Measurements from ENCODE around the gene CBX6.
"Not testable (repeated sequence)": the region's sequence is repeated elsewhere in the genome, so short reads cannot be mapped to it uniquely, and the experiment has no call there.

The CBX6 gene

GRCh38 chr22:38872172-38872830, at the start of gene CBX6:
CBX6 (minus strand) TSS chr22:38872216; CDS start chr22:38872190, 26 bp downstream.
- peaks cover 32% of the 10 kb centered on the region for H3K4me1 ChIP-seq (ENCODE audit: control insufficient read depth, insufficient read depth, low read length)
- no peaks in the 10 kb centered on the region for H3K9me3 ChIP-seq (ENCODE audit: control insufficient read depth, low read length)
- peaks cover 28% of the 10 kb centered on the region for H3K27me3 ChIP-seq (ENCODE audit: control insufficient read depth, insufficient read depth, low read length)
- no peaks in the 10 kb centered on the region for H3K36me3 ChIP-seq (ENCODE audit: control insufficient read depth, insufficient read depth, low read length)
- H3K9ac ChIP-seq (ENCODE audit: low read length) = peak within 1 kb of the TSS; percentile 86
- H3K4me3 ChIP-seq (ENCODE audit: low read length) = peak within 1 kb of the TSS; percentile 67

DNA sequence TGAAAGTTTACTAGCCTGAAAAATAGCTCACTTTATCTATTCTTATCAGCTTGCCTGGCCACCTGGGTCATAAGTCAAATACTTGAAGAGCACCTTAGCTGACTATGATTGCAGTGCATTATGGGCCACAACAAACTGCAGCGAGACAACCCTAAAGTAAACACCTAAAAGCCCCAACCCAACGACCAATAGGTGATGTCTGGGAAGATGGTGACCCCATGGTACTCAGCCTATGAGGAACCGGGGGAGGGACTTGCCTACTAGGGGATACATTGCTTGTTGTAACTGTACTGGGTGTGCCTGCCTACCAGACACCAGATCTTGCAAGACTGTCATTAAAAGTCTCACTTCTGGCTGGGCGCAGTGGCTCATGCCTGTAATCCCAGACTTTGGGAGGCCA, 49.8 kb upstream of the CBX6 start:
- H3K36me3 ChIP-seq (ENCODE audit: control insufficient read depth, insufficient read depth, low read length) = no peaks in the 10 kb centered on the region
- H3K4me1 ChIP-seq (ENCODE audit: control insufficient read depth, insufficient read depth, low read length) = peaks cover 64% of the 10 kb centered on the region
- H3K9ac ChIP-seq (ENCODE audit: low read length) = no peak overlapping the region
- H3K27me3 ChIP-seq (ENCODE audit: control insufficient read depth, insufficient read depth, low read length) = no peaks in the 10 kb centered on the region
- H3K4me3 ChIP-seq (ENCODE audit: low read length) = peak overlapping the region; percentile 6
- no peaks in the 10 kb centered on the region for H3K9me3 ChIP-seq (ENCODE audit: control insufficient read depth, low read length)

GRCh38 chr22:38921120-38921519, 49.1 kb upstream of the CBX6 start:
- no peak overlapping the region for H3K9ac ChIP-seq (ENCODE audit: low read length)
- H3K36me3 ChIP-seq (ENCODE audit: control insufficient read depth, insufficient read depth, low read length) = no peaks in the 10 kb centered on the region
- H3K27me3 ChIP-seq (ENCODE audit: control insufficient read depth, insufficient read depth, low read length) = peaks cover 4% of the 10 kb centered on the region
- H3K4me3 ChIP-seq (ENCODE audit: low read length) = no peak overlapping the region
- H3K4me1 ChIP-seq (ENCODE audit: control insufficient read depth, insufficient read depth, low read length) = peaks cover 63% of the 10 kb centered on the region
- H3K9me3 ChIP-seq (ENCODE audit: control insufficient read depth, low read length) = no peaks in the 10 kb centered on the region

DNA sequence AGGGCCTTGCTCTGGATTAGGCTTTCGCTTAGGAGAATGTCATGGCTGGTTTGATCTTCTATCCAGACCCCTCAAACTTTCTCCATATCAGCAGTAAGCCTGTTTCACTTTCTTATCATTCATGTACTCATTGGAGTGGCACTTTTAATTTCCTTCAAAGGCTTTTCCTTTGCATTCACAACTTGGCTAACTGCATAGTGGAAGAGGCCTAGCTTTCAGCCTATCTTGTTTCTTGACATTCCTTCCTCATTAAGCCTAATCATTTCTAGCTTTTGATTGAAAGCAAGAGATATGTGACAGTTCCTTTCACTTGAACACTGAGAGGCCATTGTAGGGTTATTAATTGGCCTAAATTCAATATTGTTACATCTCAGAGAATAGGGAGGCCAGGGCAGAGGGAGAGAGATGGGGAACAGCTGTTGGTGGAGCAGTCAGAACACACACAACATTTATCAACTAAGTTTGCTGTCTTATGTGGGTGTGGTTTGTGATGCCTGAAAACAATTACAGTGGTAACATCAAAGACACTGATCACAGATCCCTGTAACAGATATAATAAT, 47.7 kb upstream of the CBX6 start:
- Histone ChIP-seq H3K27me3 (ENCODE audit: control insufficient read depth, insufficient read depth, low read length) (peaks cover 4% of the 10 kb centered on the region), H3K36me3 (ENCODE audit: control insufficient read depth, insufficient read depth, low read length) (no peaks in the 10 kb centered on the region), H3K4me1 (ENCODE audit: control insufficient read depth, insufficient read depth, low read length) (peaks cover 50% of the 10 kb centered on the region), H3K4me3 (ENCODE audit: low read length) (no peak overlapping the region), H3K9ac (ENCODE audit: low read length) (no peak overlapping the region), H3K9me3 (ENCODE audit: control insufficient read depth, low read length) (no peaks in the 10 kb centered on the region)

DNA sequence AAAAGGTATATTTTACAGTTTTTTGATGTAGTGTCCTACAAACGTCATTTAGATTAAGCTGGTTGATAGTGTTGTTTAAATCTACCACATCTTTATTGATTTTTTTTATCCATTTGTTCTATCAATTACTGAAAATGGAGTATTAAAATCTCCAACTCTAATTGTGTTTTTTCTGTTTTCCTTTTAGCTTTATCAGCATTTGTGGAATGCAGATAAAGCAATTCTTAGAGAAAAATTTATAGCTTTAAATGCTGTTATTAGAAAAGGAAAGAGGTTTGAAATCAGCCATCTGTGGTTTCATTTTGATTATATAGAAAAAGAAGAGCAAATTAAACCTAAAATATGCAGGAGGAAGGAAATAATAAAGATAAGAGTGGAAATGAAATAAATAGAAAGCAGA, 39.4 kb upstream of the CBX6 start:
- Histone ChIP-seq H3K4me1 (ENCODE audit: control insufficient read depth, insufficient read depth, low read length) (no peaks in the 10 kb centered on the region), H3K4me3 (ENCODE audit: low read length) (no peak overlapping the region), H3K9ac (ENCODE audit: low read length) (no peak overlapping the region), H3K9me3 (ENCODE audit: control insufficient read depth, low read length) (no peaks in the 10 kb centered on the region), H3K36me3 (ENCODE audit: control insufficient read depth, insufficient read depth, low read length) (no peaks in the 10 kb centered on the region), H3K27me3 (ENCODE audit: control insufficient read depth, insufficient read depth, low read length) (peaks cover 5% of the 10 kb centered on the region)

GRCh38 chr22:38907767-38908166, 35.8 kb upstream of the CBX6 start:
- Histone ChIP-seq H3K36me3 (ENCODE audit: control insufficient read depth, insufficient read depth, low read length) (no peaks in the 10 kb centered on the region), H3K9me3 (ENCODE audit: control insufficient read depth, low read length) (no peaks in the 10 kb centered on the region), H3K4me3 (ENCODE audit: low read length) (no peak overlapping the region), H3K4me1 (ENCODE audit: control insufficient read depth, insufficient read depth, low read length) (no peaks in the 10 kb centered on the region), H3K27me3 (ENCODE audit: control insufficient read depth, insufficient read depth, low read length) (peaks cover 4% of the 10 kb centered on the region), H3K9ac (ENCODE audit: low read length) (no peak overlapping the region)

DNA sequence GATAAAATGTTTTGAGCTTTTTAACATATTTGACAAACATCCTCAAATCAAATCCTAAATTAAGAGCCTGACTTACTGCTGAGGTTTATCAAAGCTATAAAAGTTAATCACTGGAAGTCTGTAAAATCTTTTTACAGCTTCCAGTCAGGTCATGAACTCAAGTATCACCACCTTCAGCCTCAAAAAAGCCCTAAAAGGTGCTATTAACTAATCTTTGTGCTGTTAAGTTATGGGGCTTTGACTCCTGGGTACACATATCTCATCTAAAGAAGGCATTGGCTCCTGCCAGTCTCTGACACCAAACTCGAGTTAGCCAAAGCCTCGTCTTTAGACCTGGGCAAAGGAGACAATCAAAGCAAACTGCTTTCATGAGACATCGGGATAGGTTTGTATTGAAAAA, 34.0 kb upstream of the CBX6 start:
- Histone ChIP-seq H3K4me3 (ENCODE audit: low read length) (no peak overlapping the region), H3K9ac (ENCODE audit: low read length) (no peak overlapping the region)

GRCh38 chr22:38904052-38904617, 32.1 kb upstream of the CBX6 start:
- not testable (repeated sequence) for H3K4me1 ChIP-seq (ENCODE audit: control insufficient read depth, insufficient read depth, low read length); H3K4me3 ChIP-seq (ENCODE audit: low read length); H3K9me3 ChIP-seq (ENCODE audit: control insufficient read depth, low read length); H3K9ac ChIP-seq (ENCODE audit: low read length); H3K27me3 ChIP-seq (ENCODE audit: control insufficient read depth, insufficient read depth, low read length); H3K36me3 ChIP-seq (ENCODE audit: control insufficient read depth, insufficient read depth, low read length)

More for the DNA sequence above, 34.0 kb upstream of the CBX6 start:
- Histone ChIP-seq H3K27me3 (ENCODE audit: control insufficient read depth, insufficient read depth, low read length) (peaks cover 4% of the 10 kb centered on the region), H3K4me1 (ENCODE audit: control insufficient read depth, insufficient read depth, low read length) (no peaks in the 10 kb centered on the region), H3K9me3 (ENCODE audit: control insufficient read depth, low read length) (no peaks in the 10 kb centered on the region), H3K36me3 (ENCODE audit: control insufficient read depth, insufficient read depth, low read length) (no peaks in the 10 kb centered on the region)

GRCh38 chr22:38901111-38901641, 29.2 kb upstream of the CBX6 start:
- H3K4me1 ChIP-seq (ENCODE audit: control insufficient read depth, insufficient read depth, low read length) = no peaks in the 10 kb centered on the region
- no peak overlapping the region for H3K4me3 ChIP-seq (ENCODE audit: low read length)
- H3K9ac ChIP-seq (ENCODE audit: low read length) = no peak overlapping the region
- H3K9me3 ChIP-seq (ENCODE audit: control insufficient read depth, low read length) = no peaks in the 10 kb centered on the region
- no peaks in the 10 kb centered on the region for H3K36me3 ChIP-seq (ENCODE audit: control insufficient read depth, insufficient read depth, low read length)
- no peaks in the 10 kb centered on the region for H3K27me3 ChIP-seq (ENCODE audit: control insufficient read depth, insufficient read depth, low read length)

GRCh38 chr22:38900677-38901076, 28.7 kb upstream of the CBX6 start:
- Histone ChIP-seq H3K4me1 (ENCODE audit: control insufficient read depth, insufficient read depth, low read length) (no peaks in the 10 kb centered on the region), H3K36me3 (ENCODE audit: control insufficient read depth, insufficient read depth, low read length) (no peaks in the 10 kb centered on the region), H3K9ac (ENCODE audit: low read length) (no peak overlapping the region), H3K4me3 (ENCODE audit: low read length) (no peak overlapping the region), H3K9me3 (ENCODE audit: control insufficient read depth, low read length) (no peaks in the 10 kb centered on the region), H3K27me3 (ENCODE audit: control insufficient read depth, insufficient read depth, low read length) (no peaks in the 10 kb centered on the region)

- no peaks in the 10 kb centered on the region for H3K9me3 ChIP-seq (ENCODE audit: control insufficient read depth, low read length)
- no peaks in the 10 kb centered on the region for H3K4me1 ChIP-seq (ENCODE audit: control insufficient read depth, insufficient read depth, low read length)
- H3K27me3 ChIP-seq (ENCODE audit: control insufficient read depth, insufficient read depth, low read length) = peaks cover 4% of the 10 kb centered on the region
- H3K4me3 ChIP-seq (ENCODE audit: low read length) = no peak overlapping the region
- no peaks in the 10 kb centered on the region for H3K36me3 ChIP-seq (ENCODE audit: control insufficient read depth, insufficient read depth, low read length)
- no peak overlapping the region for H3K9ac ChIP-seq (ENCODE audit: low read length)
Observed at GRCh38 chr22:38891256-38891655, 19.2 kb upstream of the CBX6 start.

GRCh38 chr22:38890377-38890776, 18.4 kb upstream of the CBX6 start:
- H3K36me3 ChIP-seq (ENCODE audit: control insufficient read depth, insufficient read depth, low read length) = no peaks in the 10 kb centered on the region
- no peaks in the 10 kb centered on the region for H3K4me1 ChIP-seq (ENCODE audit: control insufficient read depth, insufficient read depth, low read length)
- H3K9me3 ChIP-seq (ENCODE audit: control insufficient read depth, low read length) = no peaks in the 10 kb centered on the region
- H3K4me3 ChIP-seq (ENCODE audit: low read length) = no peak overlapping the region
- H3K27me3 ChIP-seq (ENCODE audit: control insufficient read depth, insufficient read depth, low read length) = peaks cover 4% of the 10 kb centered on the region
- no peak overlapping the region for H3K9ac ChIP-seq (ENCODE audit: low read length)
